Measurements from ENCODE around the gene DKKL1. TPM values are rescaled to one million over a fixed set of nuclear protein-coding genes. Genes with fewer than 3 reads are reported as not detected.

Gene DKKL1
- total and polyA plus RNA-seq, 5 donors from 2014 or later, result not detected

DNA sequence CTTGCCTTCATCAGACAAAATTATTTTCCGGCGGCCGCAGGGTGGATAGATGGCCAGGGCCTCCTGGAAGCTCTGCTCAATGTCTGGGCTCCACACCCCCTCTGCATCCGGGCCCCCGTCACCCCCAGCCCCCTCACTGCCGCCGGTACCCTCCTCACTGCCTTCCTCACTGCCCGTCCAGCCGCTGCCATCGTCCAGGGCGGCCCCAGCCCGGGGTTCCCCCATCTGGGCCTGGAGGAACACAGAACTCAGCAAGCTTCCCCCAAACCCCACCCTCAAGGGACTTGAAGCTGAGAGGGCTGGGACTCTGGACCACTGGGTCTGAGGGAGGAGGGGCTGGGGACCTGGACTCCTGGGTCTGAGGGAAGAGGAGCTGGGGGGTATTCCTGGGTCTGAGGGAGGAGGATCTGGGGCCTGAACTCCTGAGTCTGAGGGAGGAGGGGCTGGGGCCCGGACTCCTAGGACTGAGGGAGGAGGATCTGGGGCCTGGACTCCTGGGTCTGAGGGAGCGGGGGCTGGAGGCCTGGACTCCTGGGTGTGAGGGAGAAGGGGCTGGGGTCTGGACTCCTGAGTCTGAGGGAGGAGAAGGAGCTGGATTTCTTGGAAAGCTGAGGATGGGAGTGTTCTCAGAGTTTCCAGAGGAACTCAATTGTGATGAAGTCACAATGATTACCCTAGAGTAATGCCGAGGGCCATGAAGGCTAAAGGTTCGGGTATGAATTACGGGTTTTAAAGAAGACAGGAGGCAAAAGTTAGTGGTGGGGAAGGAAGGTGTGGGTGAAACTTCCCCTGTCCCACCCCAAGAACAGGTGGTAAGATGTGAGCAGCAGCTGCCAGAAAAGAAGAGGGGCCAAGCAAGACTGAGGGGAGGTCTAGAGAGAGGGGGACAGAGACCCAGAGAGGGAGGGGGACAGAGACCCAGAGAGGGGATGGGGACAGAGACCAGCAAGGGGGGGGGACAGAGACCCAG is 3.5 kb upstream of the DKKL1 start:
- H3K27me3 Mint-ChIP-seq, result peaks cover 42% of the 10 kb centered on the region
- Histone ChIP-seq H3K4me1 (ENCODE audit: control insufficient read depth, insufficient read depth, low read length, poor library complexity, severe bottlenecking) (peaks cover 39% of the 10 kb centered on the region), H3K27ac (ENCODE audit: insufficient read depth, low read length, poor library complexity, severe bottlenecking) (no peak overlapping the region), H3K36me3 (ENCODE audit: control insufficient read depth, insufficient read depth, low read length) (no peaks in the 10 kb centered on the region), H3K27me3 (ENCODE audit: control insufficient read depth, insufficient read depth, low read length) (peaks cover 14% of the 10 kb centered on the region), H3K4me3 (ENCODE audit: low read depth, low read length) (no peak overlapping the region), H3K9me3 (ENCODE audit: control insufficient read depth in 2 of 2, low read length in 2 of 2) (no peaks in the 10 kb centered on the region)
- H3K36me3 Mint-ChIP-seq, result no peaks in the 10 kb centered on the region
- no peak for DNase-seq
- ATAC-seq (ENCODE audit: low read depth in 2 of 2), result no peak
- peaks cover 0 to 26% (median 4%) of the 10 kb centered on the region in 4 donors for H3K4me1 Mint-ChIP-seq
- peak overlapping the region in 1 of 4 donors; percentile 56 for H3K4me3 Mint-ChIP-seq
- H3K27ac Mint-ChIP-seq, result no peak overlapping the region
- peaks cover 0 to 3% (median 0%) of the 10 kb centered on the region in 7 donors for H3K9me3 Mint-ChIP-seq

DNA sequence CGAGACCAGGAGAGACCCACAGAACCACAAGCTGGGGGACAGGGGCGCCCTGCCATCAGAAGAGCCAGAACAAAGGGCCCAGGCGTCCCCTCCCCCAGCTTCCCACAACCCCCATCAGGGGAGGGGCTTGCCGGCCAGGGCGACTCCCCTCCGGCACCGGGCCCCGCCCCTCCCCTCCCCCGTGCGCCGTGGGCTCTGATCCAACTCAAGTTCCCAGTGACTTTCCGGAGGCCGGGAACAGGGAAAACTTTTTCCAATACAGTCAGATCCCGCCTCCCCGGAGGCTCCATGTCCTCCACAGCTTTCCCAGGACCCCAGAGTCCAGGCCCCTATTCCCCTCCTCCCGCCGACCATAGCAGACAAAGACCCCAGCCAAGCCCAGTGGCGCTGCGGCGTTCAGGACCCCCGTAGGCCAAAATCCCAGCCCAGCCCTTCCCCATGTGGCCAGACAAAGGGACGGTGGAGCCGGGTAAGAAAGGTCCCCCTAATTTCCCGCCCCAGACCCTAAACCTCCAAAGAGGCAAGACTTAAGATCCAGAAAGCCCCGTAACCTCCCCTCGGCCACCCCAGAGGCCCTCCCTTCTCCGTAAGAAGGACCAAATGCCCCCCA is 2.1 kb upstream of the DKKL1 start:
- Mint-ChIP-seq H3K4me3 (peak overlapping the region in 2 of 4 donors; percentile 36 to 69), H3K9me3 (peaks cover 0 to 3% (median 0%) of the 10 kb centered on the region in 7 donors), H3K27me3 (peaks cover 43% of the 10 kb centered on the region), H3K27ac (no peak overlapping the region), H3K4me1 (peaks cover 0 to 15% (median 3%) of the 10 kb centered on the region in 4 donors), H3K36me3 (no peaks in the 10 kb centered on the region)
- H3K36me3 ChIP-seq (ENCODE audit: control insufficient read depth, insufficient read depth, low read length), result no peaks in the 10 kb centered on the region
- peaks cover 33% of the 10 kb centered on the region for H3K4me1 ChIP-seq (ENCODE audit: control insufficient read depth, insufficient read depth, low read length, poor library complexity, severe bottlenecking)
- ATAC-seq (ENCODE audit: low read depth in 2 of 2), result no peak
- H3K27ac ChIP-seq (ENCODE audit: insufficient read depth, low read length, poor library complexity, severe bottlenecking), result no peak overlapping the region
- H3K9me3 ChIP-seq (ENCODE audit: control insufficient read depth in 2 of 2, low read length in 2 of 2), result no peaks in the 10 kb centered on the region
- peaks cover 14% of the 10 kb centered on the region for H3K27me3 ChIP-seq (ENCODE audit: control insufficient read depth, insufficient read depth, low read length)
- no peak for DNase-seq
- no peak overlapping the region for H3K4me3 ChIP-seq (ENCODE audit: low read depth, low read length)

DNA sequence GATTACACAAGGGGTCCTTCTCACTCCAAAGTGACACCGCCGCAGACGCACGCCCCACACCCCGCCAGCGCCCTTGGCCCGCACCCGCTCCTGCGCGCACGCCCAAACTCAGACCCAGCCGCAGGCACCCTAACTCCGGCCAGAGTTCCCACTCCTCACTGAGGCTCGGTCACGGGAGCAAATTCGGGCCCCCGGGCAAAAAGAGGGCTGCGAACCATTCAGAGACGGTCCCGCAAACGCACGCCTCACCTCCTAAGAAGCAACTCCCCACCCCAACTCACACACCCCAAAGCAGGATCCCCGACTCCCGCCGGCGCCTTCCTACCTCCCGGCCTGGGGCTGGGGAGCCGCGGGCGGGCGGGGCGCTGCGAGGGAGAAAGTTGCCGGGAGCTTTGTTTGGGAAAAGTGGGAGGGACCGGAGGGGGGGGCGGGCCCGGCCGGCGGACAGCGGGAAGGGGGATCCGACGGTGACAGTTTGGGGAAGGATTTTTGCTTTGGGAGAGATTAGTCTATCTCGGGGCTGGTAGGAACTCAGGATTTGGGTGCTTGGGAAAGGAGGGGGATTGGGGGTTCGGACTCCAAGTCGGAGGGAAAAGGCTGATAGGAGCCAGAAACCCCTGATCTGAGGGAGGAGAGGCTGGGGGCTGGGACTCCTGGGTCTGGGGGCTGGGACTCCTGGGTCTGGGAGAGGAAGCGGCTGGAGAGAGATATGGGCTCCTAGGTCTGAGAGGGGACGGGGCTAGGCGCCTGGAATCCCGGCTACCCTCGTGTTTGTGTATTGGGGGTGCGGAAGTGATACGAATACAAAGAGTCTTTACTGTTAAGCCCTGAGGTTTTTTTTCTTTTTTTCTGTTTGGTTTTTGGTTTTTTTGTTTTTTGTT is 1.4 kb upstream of the DKKL1 start, which contains the start of gene TEAD2:
Gene TEAD2, minus strand, starts transcription at position 369 of the 881 bp plus-strand sequence. CDS start 2,341 bp downstream, outside the sequence.
- DNase-seq (peak in 1 of 3 donors; percentile 35), ATAC-seq (ENCODE audit: low read depth in 2 of 2) (no peak)
- Mint-ChIP-seq H3K27me3 (peaks cover 42% of the 10 kb centered on the region), H3K27ac (no peak within 1 kb of the TSS), H3K36me3 (no peaks in the 10 kb centered on the region), H3K4me1 (peaks cover 0 to 15% (median 3%) of the 10 kb centered on the region in 4 donors), H3K4me3 (peak within 1 kb of the TSS in 2 of 4 donors; percentile 36 to 69), H3K9me3 (peaks cover 0 to 3% (median 0%) of the 10 kb centered on the region in 7 donors)
- peak within 1 kb of the TSS; percentile 44 for H3K4me3 ChIP-seq (ENCODE audit: low read depth, low read length)
- H3K9me3 ChIP-seq (ENCODE audit: control insufficient read depth in 2 of 2, low read length in 2 of 2), result no peaks in the 10 kb centered on the region
- H3K4me1 ChIP-seq (ENCODE audit: control insufficient read depth, insufficient read depth, low read length, poor library complexity, severe bottlenecking), result peaks cover 33% of the 10 kb centered on the region
- peaks cover 14% of the 10 kb centered on the region for H3K27me3 ChIP-seq (ENCODE audit: control insufficient read depth, insufficient read depth, low read length)
- H3K36me3 ChIP-seq (ENCODE audit: control insufficient read depth, insufficient read depth, low read length), result no peaks in the 10 kb centered on the region
- no peak within 1 kb of the TSS for H3K27ac ChIP-seq (ENCODE audit: insufficient read depth, low read length, poor library complexity, severe bottlenecking)

DNA sequence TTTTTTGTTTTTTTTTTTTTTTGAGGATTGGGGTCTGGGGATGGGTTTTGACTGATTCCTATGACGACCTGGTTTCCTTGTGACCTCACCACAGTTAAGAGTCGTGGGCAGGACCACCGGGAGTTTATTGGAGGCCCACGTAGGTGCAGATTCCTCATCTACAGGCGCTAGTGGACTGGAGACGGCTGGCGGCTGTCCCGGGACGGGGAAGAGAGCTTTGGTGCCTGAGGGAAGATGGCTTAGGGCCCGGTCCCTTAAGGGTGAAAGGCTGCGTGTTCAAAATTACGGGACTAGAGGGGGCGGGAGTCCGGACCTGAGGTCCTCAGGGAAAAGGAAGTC is 779 bp upstream of the DKKL1 start:
- DNase-seq (peak in 1 of 3 donors; percentile 26), ATAC-seq (ENCODE audit: low read depth in 2 of 2) (no peak)
- H3K27ac Mint-ChIP-seq, result no peak overlapping the region
- H3K36me3 Mint-ChIP-seq, result no peaks in the 10 kb centered on the region
- Histone ChIP-seq H3K27ac (ENCODE audit: insufficient read depth, low read length, poor library complexity, severe bottlenecking) (no peak overlapping the region), H3K9me3 (ENCODE audit: control insufficient read depth in 2 of 2, low read length in 2 of 2) (no peaks in the 10 kb centered on the region), H3K4me3 (ENCODE audit: low read depth, low read length) (peak overlapping the region; percentile 44), H3K4me1 (ENCODE audit: control insufficient read depth, insufficient read depth, low read length, poor library complexity, severe bottlenecking) (peaks cover 33% of the 10 kb centered on the region), H3K27me3 (ENCODE audit: control insufficient read depth, insufficient read depth, low read length) (peaks cover 14% of the 10 kb centered on the region), H3K36me3 (ENCODE audit: control insufficient read depth, insufficient read depth, low read length) (no peaks in the 10 kb centered on the region)
- H3K4me1 Mint-ChIP-seq, result peaks cover 0 to 15% (median 3%) of the 10 kb centered on the region in 4 donors
- H3K27me3 Mint-ChIP-seq, result peaks cover 42% of the 10 kb centered on the region
- peaks cover 0 to 3% (median 0%) of the 10 kb centered on the region in 7 donors for H3K9me3 Mint-ChIP-seq
- no peak overlapping the region for H3K4me3 Mint-ChIP-seq

DNA sequence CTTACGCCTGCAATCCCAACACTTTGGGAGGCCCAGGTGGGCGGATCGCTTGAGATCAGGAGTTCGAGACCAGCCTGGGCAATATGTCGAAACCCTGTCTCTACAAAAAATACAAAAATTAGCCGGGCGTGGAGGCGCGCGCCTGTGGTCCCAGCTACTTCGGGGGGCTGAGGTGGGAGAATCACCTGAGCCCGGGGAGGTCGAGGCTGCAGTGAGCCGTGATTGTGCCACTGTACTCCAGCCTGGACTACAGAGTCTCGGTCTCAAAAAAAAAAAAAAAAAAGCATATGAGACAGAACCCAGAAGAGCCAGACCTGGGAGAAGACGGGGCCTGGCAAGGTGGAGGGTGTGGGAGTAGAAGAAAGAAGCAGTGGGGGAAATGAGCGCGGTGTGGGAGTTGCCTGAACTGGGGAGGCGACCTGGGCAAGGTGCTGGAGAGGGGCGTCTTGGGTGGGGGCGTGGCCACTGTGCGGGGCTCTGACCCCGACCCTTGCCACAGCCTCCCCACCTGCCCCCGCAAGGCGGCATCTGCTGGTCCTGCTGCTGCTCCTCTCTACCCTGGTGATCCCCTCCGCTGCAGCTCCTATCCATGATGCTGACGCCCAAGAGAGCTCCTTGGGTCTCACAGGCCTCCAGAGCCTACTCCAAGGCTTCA is 533 bp downstream of the DKKL1 start:
- H3K4me3 ChIP-seq (ENCODE audit: low read depth, low read length), result no peak overlapping the region

DNA sequence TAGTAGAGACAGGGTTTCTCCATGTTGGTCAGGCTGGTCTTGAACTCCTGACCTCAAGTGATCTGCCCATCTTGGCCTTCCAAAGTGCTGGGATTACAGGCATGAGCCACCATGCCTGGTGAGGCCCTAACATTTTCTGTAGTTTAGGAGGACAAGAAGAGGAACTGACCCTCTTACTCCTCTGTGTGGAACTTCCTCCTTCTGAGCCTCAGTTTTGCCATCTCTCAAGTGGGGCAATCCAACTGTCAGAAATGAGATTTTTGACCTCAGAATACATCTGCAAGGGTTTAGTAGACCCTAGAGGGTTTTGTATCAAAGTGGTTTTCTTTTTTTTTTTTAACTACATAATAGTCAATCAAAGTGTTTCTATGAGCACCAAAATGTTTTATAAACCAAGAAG is 2.4 kb downstream of the DKKL1 start:
- H3K4me1 ChIP-seq (ENCODE audit: control insufficient read depth, insufficient read depth, low read length, poor library complexity, severe bottlenecking), result peaks cover 33% of the 10 kb centered on the region
- H3K36me3 ChIP-seq (ENCODE audit: control insufficient read depth, insufficient read depth, low read length), result no peaks in the 10 kb centered on the region
- H3K4me3 Mint-ChIP-seq, result no peak overlapping the region
- H3K9me3 Mint-ChIP-seq, result peaks cover 0 to 18% (median 0%) of the 10 kb centered on the region in 7 donors
- DNase-seq (no peak), ATAC-seq (ENCODE audit: low read depth in 2 of 2) (no peak)
- peaks cover 12 to 15% of the 10 kb centered on the region in 2 experiments for H3K9me3 ChIP-seq (ENCODE audit: control insufficient read depth in 2 of 2, low read length in 2 of 2)
- peaks cover 3% of the 10 kb centered on the region for H3K36me3 Mint-ChIP-seq
- H3K4me1 Mint-ChIP-seq, result peaks cover 0 to 10% (median 3%) of the 10 kb centered on the region in 4 donors
- no peak overlapping the region for H3K4me3 ChIP-seq (ENCODE audit: low read depth, low read length)
- no peak overlapping the region for H3K27ac Mint-ChIP-seq
- H3K27me3 ChIP-seq (ENCODE audit: control insufficient read depth, insufficient read depth, low read length), result peaks cover 18% of the 10 kb centered on the region
- H3K27ac ChIP-seq (ENCODE audit: insufficient read depth, low read length, poor library complexity, severe bottlenecking), result no peak overlapping the region
- H3K27me3 Mint-ChIP-seq, result peaks cover 33% of the 10 kb centered on the region

More for the DNA sequence above, 533 bp downstream of the DKKL1 start:
- peaks cover 0 to 15% (median 3%) of the 10 kb centered on the region in 4 donors for H3K4me1 Mint-ChIP-seq
- Histone ChIP-seq H3K9me3 (ENCODE audit: control insufficient read depth in 2 of 2, low read length in 2 of 2) (peaks cover 5 to 6% of the 10 kb centered on the region in 2 experiments), H3K36me3 (ENCODE audit: control insufficient read depth, insufficient read depth, low read length) (no peaks in the 10 kb centered on the region), H3K27ac (ENCODE audit: insufficient read depth, low read length, poor library complexity, severe bottlenecking) (no peak overlapping the region), H3K27me3 (ENCODE audit: control insufficient read depth, insufficient read depth, low read length) (peaks cover 14% of the 10 kb centered on the region), H3K4me1 (ENCODE audit: control insufficient read depth, insufficient read depth, low read length, poor library complexity, severe bottlenecking) (peaks cover 33% of the 10 kb centered on the region)
- peaks cover 40% of the 10 kb centered on the region for H3K27me3 Mint-ChIP-seq
- H3K27ac Mint-ChIP-seq, result no peak overlapping the region
- H3K9me3 Mint-ChIP-seq, result peaks cover 0 to 7% (median 0%) of the 10 kb centered on the region in 7 donors
- no peaks in the 10 kb centered on the region for H3K36me3 Mint-ChIP-seq
- ATAC-seq (ENCODE audit: low read depth in 2 of 2), result no peak
- no peak overlapping the region for H3K4me3 Mint-ChIP-seq
- DNase-seq, result no peak
